ENCODE results near the gene STUM. TPM values are rescaled to one million over a fixed set of nuclear protein-coding genes. Genes with fewer than 3 reads are reported as not detected.

Gene STUM
- polyA plus RNA-seq, 1 of the 3 experiments (the other 2 are of a cell fraction), result not detected

DNA sequence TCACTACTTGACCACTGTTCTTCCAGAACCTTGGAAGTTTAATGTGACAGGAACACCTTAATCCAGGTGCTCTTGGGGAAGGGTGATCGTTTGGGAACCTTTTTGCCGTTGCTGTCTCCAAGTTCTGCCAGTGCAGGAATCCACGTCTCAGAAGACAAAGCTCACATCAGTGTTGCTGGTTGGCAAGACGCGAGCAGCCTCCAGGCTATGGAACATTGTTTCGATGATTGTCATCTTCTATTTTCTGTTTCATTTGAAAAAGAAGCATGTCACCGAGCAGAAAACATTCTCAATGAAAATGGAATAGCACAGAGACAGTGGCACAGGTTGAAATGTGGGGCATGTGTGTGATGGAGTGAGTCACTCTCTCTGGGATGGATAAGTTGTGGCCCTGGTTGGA, 11.7 kb downstream of the STUM start:
- no peak overlapping the region for H3K4me2 ChIP-seq
- no peak overlapping the region for H2AFZ ChIP-seq (ENCODE audit: low read depth)
- H3F3A ChIP-seq (replicated peaks; ENCODE audit: insufficient read depth), result no peaks in the 10 kb centered on the region
- ChIA-PET POLR2A (no interaction called here), CTCF (interaction anchor here (1.3 to 6.2 kb wide), 2 partner anchors 11 to 28 kb away, joined by 3 to 37 read pairs; partner anchors contain the start of gene STUM)
- H3K4me3 ChIP-seq (ENCODE audit: low read depth in 2 of 2, low read length in 1 of 2), result no peak overlapping the region
- H3K36me3 ChIP-seq (replicated peaks in 1 of 2; ENCODE audit: control insufficient read depth in 1 of 2, insufficient read depth in 2 of 2, low read length in 1 of 2), result no peaks in the 10 kb centered on the region
- H3K9me2 ChIP-seq, result no peaks in the 10 kb centered on the region
- no peaks in the 10 kb centered on the region for H3K79me2 ChIP-seq (ENCODE audit: insufficient read depth)
- no peak overlapping the region for H3K27ac ChIP-seq (ENCODE audit: low read depth in 2 of 2, low read length in 1 of 2)
- no peaks in the 10 kb centered on the region for H4K20me1 ChIP-seq (ENCODE audit: insufficient read depth)
- 56% methylated on average over 7 of the region's 7 CpGs for WGBS (ENCODE audit: low lambda C conversion rate)
- no peaks in the 10 kb centered on the region for H3K9me3 ChIP-seq
- H3K4me1 ChIP-seq (ENCODE audit: control insufficient read depth in 1 of 2, insufficient read depth in 2 of 2, low read depth in 1 of 2, low read length in 1 of 2), result no peaks in the 10 kb centered on the region
- no peak for DNase-seq
- TF ChIP-seq RXRA (IDR thresholded peaks at IDR 0.05; ENCODE audit: borderline replicate concordance, low read depth) (no peak), MXI1 (IDR thresholded peaks at IDR 0.05; ENCODE audit: low read depth, low read length) (no peak), MEF2A (IDR thresholded peaks at IDR 0.05; ENCODE audit: borderline replicate concordance, low read depth) (no peak), FOXM1 (IDR thresholded peaks at IDR 0.05; ENCODE audit: low read depth) (no peak), SIN3A (IDR thresholded peaks at IDR 0.05; ENCODE audit: borderline replicate concordance, low read depth, low read length) (no peak), RFX5 (IDR thresholded peaks at IDR 0.05; ENCODE audit: low read length) (no peak), TAF1 (IDR thresholded peaks at IDR 0.05; ENCODE audit: borderline replicate concordance, low read depth, low read length) (no peak), TEAD4 (IDR thresholded peaks at IDR 0.05; ENCODE audit: borderline replicate concordance, insufficient read depth) (no peak), IRF3 (IDR thresholded peaks at IDR 0.05; ENCODE audit: low read depth, low read length) (no peak), NRF1 (IDR thresholded peaks at IDR 0.05; ENCODE audit: low read depth, low read length) (no peak), CTCF (IDR thresholded peaks at IDR 0.05) (no peak), TCF12 (IDR thresholded peaks at IDR 0.05) (no peak), GATA2 (CRISPR knock-in tag; IDR thresholded peaks at IDR 0.05) (no peak), YY1 (IDR thresholded peaks at IDR 0.05; ENCODE audit: low read depth) (no peak), MAX (IDR thresholded peaks at IDR 0.05; ENCODE audit: low read depth) (no peak), POLR2AphosphoS5 (IDR thresholded peaks at IDR 0.05; ENCODE audit: low read depth, low read length) (no peak)
- TF ChIP-seq, protein P1, sequence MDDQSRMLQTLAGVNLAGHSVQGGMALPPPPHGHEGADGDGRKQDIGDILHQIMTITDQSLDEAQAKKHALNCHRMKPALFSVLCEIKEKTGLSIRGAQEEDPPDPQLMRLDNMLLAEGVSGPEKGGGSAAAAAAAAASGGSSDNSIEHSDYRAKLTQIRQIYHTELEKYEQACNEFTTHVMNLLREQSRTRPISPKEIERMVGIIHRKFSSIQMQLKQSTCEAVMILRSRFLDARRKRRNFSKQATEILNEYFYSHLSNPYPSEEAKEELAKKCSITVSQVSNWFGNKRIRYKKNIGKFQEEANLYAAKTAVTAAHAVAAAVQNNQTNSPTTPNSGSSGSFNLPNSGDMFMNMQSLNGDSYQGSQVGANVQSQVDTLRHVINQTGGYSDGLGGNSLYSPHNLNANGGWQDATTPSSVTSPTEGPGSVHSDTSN (IDR thresholded peaks at IDR 0.05), result no peak
- peaks cover 9% of the 10 kb centered on the region; the same call in 1 of the 2 replicates for H3K27me3 ChIP-seq (ENCODE audit: insufficient read depth)
- H3K9ac ChIP-seq, result no peak overlapping the region
